Spleen (tissue), 11 donors: ENCODE data around the gene ZNF581. TPM values are rescaled to one million over a fixed set of nuclear protein-coding genes. Genes with fewer than 3 reads are reported as not detected.

ENCODE experiments used
- DNase-seq: peaks from one replicate; pipeline ENCODE4 v3.0.0-alpha.2; 2020
- H3K27ac ChIP-seq, 8 donors: fragments of 200-600 bp; sonication (generic) in 7 of 8; 1 replicate in 4 of 8; 2 replicates in 4 of 8; pipeline versions ENCODE4 v1.5.0 to v1.8.0; 2016 to 2021; ENCODE audit warnings: inconsistent platforms in 4 of 8, mild to moderate bottlenecking in 4 of 8, moderate library complexity in 1 of 8
- H3K27me3 ChIP-seq, 7 donors: fragments of 200-600 bp; sonication (generic) in 6 of 7; replicated peaks in 1 of 7; 1 replicate in 4 of 7; 2 replicates in 3 of 7; pipeline versions ENCODE4 v1.5.0 to v1.8.0; 2016 to 2021; ENCODE audit warnings: inconsistent platforms in 3 of 7, mild to moderate bottlenecking in 1 of 7
- H3K36me3 ChIP-seq, 6 donors: fragments of 200-600 bp; sonication (generic) in 5 of 6; 1 replicate in 4 of 6; 2 replicates in 2 of 6; pipeline versions ENCODE4 v1.5.0 to v1.8.0; 2016 to 2021; ENCODE audit warnings: inconsistent platforms in 2 of 6
- H3K4me1 ChIP-seq, 6 donors: fragments of 200-600 bp; sonication (generic) in 5 of 6; 1 replicate in 3 of 6; 2 replicates in 3 of 6; pipeline versions ENCODE4 v1.5.0 to v1.8.0; 2016 to 2021; ENCODE audit warnings: inconsistent platforms in 3 of 6
- H3K4me3 ChIP-seq, 8 donors: fragments of 200-600 bp; sonication (generic) in 7 of 8; 1 replicate in 4 of 8; 2 replicates in 4 of 8; pipeline versions ENCODE4 v1.5.0 to v1.8.0; 2016 to 2021; ENCODE audit warnings: inconsistent platforms in 4 of 8, mild to moderate bottlenecking in 4 of 8, moderate library complexity in 2 of 8
- H3K9me3 ChIP-seq, 8 donors: fragments of 200-600 bp; sonication (generic) in 7 of 8; 1 replicate in 4 of 8; 2 replicates in 4 of 8; pipeline versions ENCODE4 v1.5.0 to v1.8.0; 2016 to 2021; ENCODE audit warnings: inconsistent platforms in 4 of 8
- POLR2A ChIP-seq, 3 donors: fragments of 450-650 bp; IDR thresholded peaks; one replicate each; pipeline ENCODE4 v1.5.1; 2017; ENCODE audit warnings: antibody characterized with exemption in 3 of 3, mild to moderate bottlenecking in 1 of 3
- POLR2AphosphoS5 ChIP-seq, 3 donors: sonication (generic); formaldehyde crosslinking; IDR thresholded peaks; one replicate each; pipeline ENCODE4 v1.5.1; 2017; ENCODE audit warnings: antibody characterized with exemption in 3 of 3
- WGBS, 5 donors: extraction: QIAGEN DNeasy Blood & Tissue Kit in 3 of 5; methylation state at CpG; one replicate each; pipeline versions ENCODE4 v1.1.5 to v1.1.7; 2013 to 2018; 5-methylcytosine and 5-hydroxymethylcytosine counted together
- intact Hi-C: fragments of 100-400 bp; cut with DNase I; formaldehyde crosslinking; loops from one replicate; pipeline ENCODE4 v1.15.0; 2023; ENCODE audit warnings: low total_unique reads
- polyA plus RNA-seq, 3 donors: library from polyadenylated mRNA; stranded (reverse); fragments of 200-250 nt; gene quantifications; one replicate each; pipeline ENCODE4 v1.2.1, GENCODE V29; 2013
- total RNA-seq, 7 donors: library from RNA; depleted of rRNA in 3 of 7; stranded (reverse); fragments of >200 nt in 3 of 7; fragmentation: NEBNext Ultra II Directional in 4 of 7; extraction: Animal tissue kit (Norgen Biotek cat#: 25700) in 4 of 7; gene quantifications; one replicate each; pipeline versions ENCODE4 v1.1.0 to v1.2.1, GENCODE V29; 2016 to 2021
- TF ChIP-seq, protein P1 (sequence below), 11 experiments: fragments of 200-600 bp in 7 of 11; fragments of 450-650 bp in 4 of 11; sonication (generic) in 4 of 11; IDR thresholded peaks in 8 of 11; conservative IDR thresholded peaks in 3 of 11; 1 replicate in 7 of 11; 2 replicates in 4 of 11; pipeline versions ENCODE4 v1.4.0 to v1.8.0; 2016 to 2021; ENCODE audit warnings: antibody characterized with exemption in 11 of 11, inconsistent platforms in 4 of 11, mild to moderate bottlenecking in 1 of 11
- donor health status: healthy with polysubstance abuse.
- donor health status: DM: no; HTN: no; CAD: no; lungs with moderate emphysema.
- donor health status: DM: no; HTN: no; CAD: no.
- donor health status: Bipolar disorder and iron deficiency.
- donor health status: healthy.
- donor health status: DM: no; HTN: no; CAD: no.
- donor health status: DM: yes; HTN: yes; CAD: no.

ZNF581 gene
- total and polyA plus RNA-seq, 10 donors = 21.4 to 46.5 (median 30.2) TPM

DNA sequence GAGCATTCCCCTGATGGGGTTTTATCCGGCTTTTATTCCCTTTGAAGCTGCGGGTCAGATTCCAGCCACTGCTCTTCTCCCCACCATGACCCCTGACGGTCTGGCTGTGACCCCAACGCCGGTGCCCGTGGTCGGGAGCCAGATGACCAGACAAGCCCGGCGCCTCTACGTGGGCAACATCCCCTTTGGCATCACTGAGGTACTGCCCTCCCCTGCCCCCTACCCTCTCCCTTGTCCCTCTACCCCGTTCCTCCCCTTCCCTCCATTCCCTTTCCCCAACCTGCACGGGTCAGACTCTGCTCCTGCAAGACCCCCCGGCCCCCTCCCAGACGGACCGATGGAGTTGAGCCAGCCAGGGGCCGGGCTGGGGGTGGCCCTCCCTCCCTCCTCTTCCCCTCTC lies 17.5 kb downstream of the ZNF581 start:
- H3K36me3 ChIP-seq = peaks cover 3 to 80% (median 64%) of the 10 kb centered on the region in 6 donors
- TF ChIP-seq POLR2AphosphoS5 (IDR thresholded peaks at IDR 0.05) (peak in 1 of 3 donors; percentile 19), POLR2A (IDR thresholded peaks at IDR 0.05) (no peak)

DNA sequence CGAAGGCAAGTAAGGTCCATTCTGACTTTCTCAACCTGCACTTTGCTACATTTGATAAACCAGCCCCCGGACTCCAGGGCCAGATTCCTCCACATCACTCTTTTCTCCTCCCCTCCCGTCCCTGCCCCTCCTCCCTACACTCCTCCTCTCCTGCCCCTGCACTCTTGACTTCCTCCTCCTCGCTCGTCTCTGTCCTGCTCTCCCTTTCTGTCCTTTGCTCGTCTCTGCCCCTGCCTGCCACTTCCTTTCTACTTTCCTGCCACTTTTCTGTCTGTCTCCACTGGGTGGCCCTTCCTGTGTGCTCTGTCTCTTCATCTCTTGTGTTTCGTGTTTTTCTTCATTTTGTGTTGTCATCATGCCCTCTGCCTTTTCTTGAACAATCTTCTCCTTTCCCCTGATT lies 18.4 kb downstream of the ZNF581 start:
- no peak for DNase-seq
- peaks cover 8 to 88% (median 72%) of the 10 kb centered on the region in 6 donors for H3K36me3 ChIP-seq
- TF ChIP-seq, protein P1, sequence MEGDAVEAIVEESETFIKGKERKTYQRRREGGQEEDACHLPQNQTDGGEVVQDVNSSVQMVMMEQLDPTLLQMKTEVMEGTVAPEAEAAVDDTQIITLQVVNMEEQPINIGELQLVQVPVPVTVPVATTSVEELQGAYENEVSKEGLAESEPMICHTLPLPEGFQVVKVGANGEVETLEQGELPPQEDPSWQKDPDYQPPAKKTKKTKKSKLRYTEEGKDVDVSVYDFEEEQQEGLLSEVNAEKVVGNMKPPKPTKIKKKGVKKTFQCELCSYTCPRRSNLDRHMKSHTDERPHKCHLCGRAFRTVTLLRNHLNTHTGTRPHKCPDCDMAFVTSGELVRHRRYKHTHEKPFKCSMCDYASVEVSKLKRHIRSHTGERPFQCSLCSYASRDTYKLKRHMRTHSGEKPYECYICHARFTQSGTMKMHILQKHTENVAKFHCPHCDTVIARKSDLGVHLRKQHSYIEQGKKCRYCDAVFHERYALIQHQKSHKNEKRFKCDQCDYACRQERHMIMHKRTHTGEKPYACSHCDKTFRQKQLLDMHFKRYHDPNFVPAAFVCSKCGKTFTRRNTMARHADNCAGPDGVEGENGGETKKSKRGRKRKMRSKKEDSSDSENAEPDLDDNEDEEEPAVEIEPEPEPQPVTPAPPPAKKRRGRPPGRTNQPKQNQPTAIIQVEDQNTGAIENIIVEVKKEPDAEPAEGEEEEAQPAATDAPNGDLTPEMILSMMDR (IDR thresholded peaks at IDR 0.05 in 8 of 11, conservative IDR thresholded peaks at IDR 0.05 in 3 of 11) = no peak
- peak in 1 of 3 donors; percentile 12 for TF ChIP-seq POLR2AphosphoS5 (IDR thresholded peaks at IDR 0.05)
- whole genome bisulfite sequencing, 5 donors = 50 to 70% (median 59%) methylated on average over 7 of the region's 7 CpGs
- intact Hi-C loops = no loop called here
- no peak overlapping the region for H3K27ac ChIP-seq
- H3K27me3 ChIP-seq = no peaks in the 10 kb centered on the region
- no peaks in the 10 kb centered on the region for H3K9me3 ChIP-seq
- H3K4me3 ChIP-seq = no peak overlapping the region
- H3K4me1 ChIP-seq = peaks cover 25 to 85% (median 42%) of the 10 kb centered on the region in 6 donors

More for the DNA sequence above, 17.5 kb downstream of the ZNF581 start:
- peaks cover 33 to 85% (median 48%) of the 10 kb centered on the region in 6 donors for H3K4me1 ChIP-seq
- no peak for DNase-seq
- no peaks in the 10 kb centered on the region for H3K27me3 ChIP-seq
- H3K9me3 ChIP-seq = no peaks in the 10 kb centered on the region
- 81 to 89% (median 87%) methylated on average over 16 of the region's 16 CpGs for WGBS, 5 donors
- no peak overlapping the region for H3K4me3 ChIP-seq
- H3K27ac ChIP-seq = no peak overlapping the region
- intact Hi-C loops = no loop called here

DNA sequence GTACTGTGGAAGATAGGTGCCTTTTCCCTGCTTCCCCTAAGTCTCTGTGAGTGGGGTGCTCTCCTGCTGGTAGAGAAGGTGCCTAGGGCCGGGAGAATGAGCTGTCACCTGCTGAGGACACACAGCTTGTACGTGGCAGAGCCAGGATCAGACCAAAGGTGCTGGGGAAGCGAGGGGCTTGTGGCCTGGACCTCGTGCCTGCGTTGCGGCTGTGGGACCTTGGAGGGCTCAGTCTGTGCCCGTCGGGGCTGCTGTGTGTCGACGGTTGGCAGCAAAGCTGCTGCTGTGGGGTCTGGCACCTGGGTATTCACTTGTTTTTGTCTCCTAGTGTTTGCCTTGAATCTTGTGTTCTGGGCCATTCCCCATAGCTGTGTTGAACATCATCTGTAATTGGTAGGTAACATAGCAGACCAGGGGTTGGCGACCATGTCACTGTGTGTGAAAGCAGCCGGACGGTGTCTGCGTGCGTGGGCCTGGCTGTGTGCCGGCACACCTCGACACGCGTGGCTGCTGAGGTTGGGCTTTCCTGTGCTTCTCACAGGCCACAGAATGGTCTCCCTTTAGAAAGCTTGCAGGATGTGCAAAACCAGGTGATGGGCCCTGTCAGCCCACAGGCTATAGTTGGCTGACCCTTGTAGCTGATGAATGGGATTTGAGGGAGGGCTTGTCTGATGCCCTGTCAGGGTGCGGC lies 20.5 kb downstream of the ZNF581 start:
- no peak for DNase-seq
- peaks cover 3 to 85% (median 34%) of the 10 kb centered on the region in 6 donors for H3K4me1 ChIP-seq
- H3K4me3 ChIP-seq = no peak overlapping the region
- intact Hi-C loops = no loop called here
- H3K27ac ChIP-seq = no peak overlapping the region
- WGBS, 5 donors = 88 to 92% (median 89%) methylated on average over 15 to 20 of the region's 20 CpGs
- H3K36me3 ChIP-seq = peaks cover 9 to 100% (median 92%) of the 10 kb centered on the region in 6 donors
- no peaks in the 10 kb centered on the region for H3K9me3 ChIP-seq
- H3K27me3 ChIP-seq = no peaks in the 10 kb centered on the region
- peak in 2 of 3 donors; percentile 47 to 72 for TF ChIP-seq POLR2AphosphoS5 (IDR thresholded peaks at IDR 0.05)
- TF ChIP-seq, protein P1 (IDR thresholded peaks at IDR 0.05 in 8 of 11, conservative IDR thresholded peaks at IDR 0.05 in 3 of 11) = no peak
- TF ChIP-seq POLR2A (IDR thresholded peaks at IDR 0.05) = no peak

DNA sequence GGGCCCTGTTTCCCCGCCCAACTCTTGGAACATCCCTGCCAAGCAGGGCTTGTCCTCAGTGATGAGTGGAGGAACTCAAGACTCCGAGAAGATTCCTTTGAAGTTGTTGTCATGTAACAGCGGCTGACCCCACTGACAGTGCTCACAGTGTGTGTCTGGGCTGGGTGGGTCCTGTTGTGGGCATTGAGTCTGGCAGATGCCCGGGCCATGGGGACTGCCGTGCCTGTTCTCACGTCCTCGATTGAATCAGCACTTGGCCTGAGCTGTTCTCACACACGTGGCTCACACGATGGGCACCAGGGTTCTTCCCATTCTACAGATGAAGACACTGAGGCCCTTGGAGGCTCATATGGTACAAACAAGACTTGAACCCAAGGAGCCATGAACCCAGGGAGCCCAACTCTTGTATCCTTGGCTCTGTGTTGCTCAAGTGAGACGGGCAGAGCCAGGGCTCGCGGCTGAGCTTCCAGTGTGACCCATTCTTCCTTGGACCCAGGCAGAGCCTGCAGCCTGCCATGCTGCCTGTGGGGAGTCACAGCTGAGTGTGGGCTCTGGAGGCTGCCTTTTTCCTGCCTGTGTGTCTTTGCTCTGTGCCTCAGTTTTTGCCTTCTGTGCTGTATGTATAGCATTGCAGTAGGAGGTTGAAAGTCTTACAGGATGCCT lies 23.0 kb downstream of the ZNF581 start:
- 88 to 96% (median 91%) methylated on average over 8 to 12 of the region's 12 CpGs for WGBS, 5 donors
- Histone ChIP-seq H3K9me3 (no peaks in the 10 kb centered on the region), H3K27me3 (no peaks in the 10 kb centered on the region)

More for the DNA sequence above, 23.0 kb downstream of the ZNF581 start:
- Histone ChIP-seq H3K36me3 (peaks cover 9 to 100% (median 91%) of the 10 kb centered on the region in 6 donors), H3K27ac (no peak overlapping the region), H3K4me3 (no peak overlapping the region), H3K4me1 (peaks cover 1 to 85% (median 32%) of the 10 kb centered on the region in 6 donors)
- intact Hi-C loops = no loop called here
- TF ChIP-seq, protein P1 (IDR thresholded peaks at IDR 0.05 in 8 of 11, conservative IDR thresholded peaks at IDR 0.05 in 3 of 11) = no peak
- peak in 1 of 3 donors; percentile 63 for TF ChIP-seq POLR2AphosphoS5 (IDR thresholded peaks at IDR 0.05)
- no peak for DNase-seq
